ENCODE measurements around the gene ARMC5.
A peak's percentile ranks its signal among the peaks of the same experiment; 100 is the strongest.

ARMC5 gene

GRCh38 chr16:31464348-31464769 lies 5.1 kb downstream of the ARMC5 start:
- no peak for DNase-seq

GRCh38 chr16:31464781-31465260 lies 5.5 kb downstream of the ARMC5 start:
- no peak for DNase-seq

GRCh38 chr16:31465788-31466370 lies 6.6 kb downstream of the ARMC5 start:
- no peak for DNase-seq

GRCh38 chr16:31466381-31466841 lies 7.1 kb downstream of the ARMC5 start:
- DNase-seq: no peak

GRCh38 chr16:31467151-31467773 lies 8.0 kb downstream of the ARMC5 start:
- no peak for DNase-seq

- no peak for DNase-seq
Measured at GRCh38 chr16:31467858-31468257, 8.6 kb downstream of the ARMC5 start.

GRCh38 chr16:31470615-31471014 lies 11.3 kb downstream of the ARMC5 start:
- DNase-seq: no peak

GRCh38 chr16:31471241-31471874 lies 12.1 kb downstream of the ARMC5 start:
- no peak for DNase-seq

- no peak for DNase-seq
Measured at GRCh38 chr16:31471875-31472708, 12.8 kb downstream of the ARMC5 start, which contains the start of gene TGFB1I1. Gene TGFB1I1, plus strand, starts transcription at chr16:31472152. Its CDS starts 37 bp downstream, at chr16:31472189.

GRCh38 chr16:31472709-31473203 lies 13.5 kb downstream of the ARMC5 start:
- peak; percentile 1 for DNase-seq

GRCh38 chr16:31473264-31473984 lies 14.1 kb downstream of the ARMC5 start:
- DNase-seq: no peak

GRCh38 chr16:31474173-31474714 lies 14.9 kb downstream of the ARMC5 start:
- no peak for DNase-seq

GRCh38 chr16:31474773-31475738 lies 15.8 kb downstream of the ARMC5 start:
- no peak for DNase-seq

- DNase-seq: no peak
Measured at GRCh38 chr16:31475946-31476302, 16.6 kb downstream of the ARMC5 start.

- DNase-seq: peak; percentile 1
Measured at GRCh38 chr16:31476303-31477219, 17.3 kb downstream of the ARMC5 start.

- DNase-seq: no peak
Measured at GRCh38 chr16:31477220-31478216, 18.2 kb downstream of the ARMC5 start.

- DNase-seq: no peak
Measured at GRCh38 chr16:31478956-31479355, 19.7 kb downstream of the ARMC5 start.

- DNase-seq: no peak
Measured at GRCh38 chr16:31479751-31480150, 20.4 kb downstream of the ARMC5 start.

Measured in NCI-H1694 treated with DMSO at 0.1 percent for 48 hours (cell line).